GM12892 (cell line): ENCODE data around the gene THEM4.

Experiments used
- POLR2A ChIP-seq: IDR thresholded peaks from 2 replicates; pipeline ENCODE4 v1.6.1; 2011; ENCODE audit warnings: low read depth, low read length, control low read depth
- POLR2AphosphoS5 ChIP-seq: IDR thresholded peaks from 2 replicates; pipeline ENCODE4 v1.6.1; 2011; ENCODE audit warnings: low read depth, low read length, control low read depth
- TAF1 ChIP-seq: IDR thresholded peaks from 2 replicates; pipeline ENCODE4 v1.6.1; 2011; ENCODE audit warnings: low read depth, mild to moderate bottlenecking, control low read depth, low read length, borderline replicate concordance

- TF ChIP-seq POLR2A, result no peak
- TF ChIP-seq POLR2AphosphoS5, result no peak
- TF ChIP-seq TAF1, result no peak
Observed at GRCh38 chr1:151918819-151919610, 9.7 kb upstream of the THEM4 start.
